Body of pancreas (tissue), 4 donors: Measurements from ENCODE around the gene DTNBP1. TPM values are rescaled to one million over a fixed set of nuclear protein-coding genes. Genes with fewer than 3 reads are reported as not detected.

Experiments used
- ATAC-seq: fragments of 150-250 bp; one replicate; pipeline ENCODE4 v1.9.1; 2016
- DNase-seq, 4 donors: peaks; one replicate each; pipeline ENCODE4 v3.0.0-alpha.2; 2019
- H3K27ac ChIP-seq, 4 donors: fragments of 200-600 bp; sonication (generic); 1 replicate in 3 of 4; 2 replicates in 1 of 4; pipeline versions ENCODE4 v1.5.1 to v1.6.1; 2016 to 2019; ENCODE audit warnings: mild to moderate bottlenecking in 1 of 4, mixed read lengths in 1 of 4, moderate library complexity in 1 of 4
- H3K27me3 ChIP-seq, 2 donors: fragments of 200-600 bp; sonication (generic); one replicate each; pipeline ENCODE4 v1.6.0; 2016; ENCODE audit warnings: mild to moderate bottlenecking in 1 of 2
- H3K36me3 ChIP-seq, 2 donors: fragments of 200-600 bp; sonication (generic); replicated peaks in 1 of 2; 2 replicates each; pipeline ENCODE4 v1.5.1; 2016; ENCODE audit warnings: low read depth in 2 of 2; ENCODE audit not compliant: insufficient read depth in 1 of 2
- H3K4me1 ChIP-seq: fragments of 200-600 bp; sonication (generic); one replicate; pipeline ENCODE4 v1.6.0; 2016
- H3K4me3 ChIP-seq, 2 donors: fragments of 200-600 bp; sonication (generic); 1 replicate in 1 of 2; 2 replicates in 1 of 2; pipeline ENCODE4 v1.5.1; 2016 to 2019
- H3K9me3 ChIP-seq, 3 donors: fragments of 200-600 bp; sonication (generic); 1 replicate in 2 of 3; 2 replicates in 1 of 3; pipeline ENCODE4 v1.5.1; 2016
- CTCF ChIP-seq, 7 experiments: fragments of 450-650 bp in 4 of 7; fragments of 200-600 bp in 3 of 7; sonication (generic) in 3 of 7; IDR thresholded peaks; one replicate each; pipeline ENCODE4 v1.5.1; 2016 to 2019; ENCODE audit warnings: antibody characterized with exemption in 7 of 7
- POLR2A ChIP-seq, 3 donors: fragments of 450-650 bp; IDR thresholded peaks; one replicate each; pipeline ENCODE4 v1.6.1; 2016; ENCODE audit warnings: antibody characterized with exemption in 3 of 3, mild to moderate bottlenecking in 2 of 3
- WGBS, 2 donors: methylation state at CpG; one replicate each; pipeline ENCODE4 v1.1.5; 2017; 5-methylcytosine and 5-hydroxymethylcytosine counted together
- intact Hi-C: fragments of 100-400 bp; cut with DNase I; formaldehyde crosslinking; loops from one replicate; pipeline ENCODE4 v1.15.1; 2023
- total RNA-seq, 2 donors: library from RNA; depleted of rRNA; stranded (reverse); fragments of >200 nt; gene quantifications; one replicate each; pipeline ENCODE4 v1.1.0, GENCODE V29; 2016

DTNBP1 gene
- total RNA-seq, 2 donors from 2014 or later, result 3.3 to 5.2 TPM

- intact Hi-C loops, result no loop called here
- TF ChIP-seq POLR2A (IDR thresholded peaks at IDR 0.05), result no peak
- no peak for TF ChIP-seq CTCF (IDR thresholded peaks at IDR 0.05)
- H3K4me1 ChIP-seq, result peaks cover 19% of the 10 kb centered on the region
- WGBS, 2 donors, result 92 to 94% methylated on average over 10 to 11 of the region's 11 CpGs
- no peak for ATAC-seq
- no peak for DNase-seq
- H3K27ac ChIP-seq, result no peak overlapping the region
- peaks cover 0 to 3% of the 10 kb centered on the region in 2 donors for H3K36me3 ChIP-seq
- H3K4me3 ChIP-seq, result no peak overlapping the region
- H3K9me3 ChIP-seq, result no peaks in the 10 kb centered on the region
- H3K27me3 ChIP-seq, result no peaks in the 10 kb centered on the region
Observed at GRCh38 chr6:15507221-15507620, 155.6 kb downstream of the DTNBP1 start.

- intact Hi-C loops, result no loop called here
- Histone ChIP-seq H3K36me3 (no peaks in the 10 kb centered on the region), H3K9me3 (no peaks in the 10 kb centered on the region), H3K4me1 (peaks cover 19% of the 10 kb centered on the region), H3K4me3 (no peak overlapping the region), H3K27ac (no peak overlapping the region), H3K27me3 (no peaks in the 10 kb centered on the region)
- WGBS, 2 donors, result 92 to 97% methylated on average over 5 to 7 of the region's 7 CpGs
- no peak for TF ChIP-seq CTCF (IDR thresholded peaks at IDR 0.05)
- no peak for TF ChIP-seq POLR2A (IDR thresholded peaks at IDR 0.05)
- ATAC-seq, result no peak
- DNase-seq, result peak in 2 of 4 donors; percentile 2 to 3
Observed at GRCh38 chr6:15506066-15506465, 156.8 kb downstream of the DTNBP1 start.

- WGBS, 2 donors, result 73 to 94% methylated on average over 16 to 18 of the region's 18 CpGs
- Histone ChIP-seq H3K4me3 (no peak overlapping the region), H3K27ac (peak overlapping the region in 3 of 4 donors; percentile 41 to 67 (median 55)), H3K9me3 (no peaks in the 10 kb centered on the region), H3K4me1 (peaks cover 19% of the 10 kb centered on the region), H3K36me3 (no peaks in the 10 kb centered on the region), H3K27me3 (no peaks in the 10 kb centered on the region)
- DNase-seq (peak in 2 of 4 donors; percentile 10), ATAC-seq (no peak)
- intact Hi-C loops, result no loop called here
- TF ChIP-seq CTCF (IDR thresholded peaks at IDR 0.05), result no peak
- TF ChIP-seq POLR2A (IDR thresholded peaks at IDR 0.05), result no peak
Observed at GRCh38 chr6:15505463-15505918, 157.3 kb downstream of the DTNBP1 start.

- DNase-seq, result peak; percentile 42 to 64 (median 62)
- WGBS, 2 donors, result 35 to 42% methylated on average over 26 of the region's 26 CpGs
- H3K36me3 ChIP-seq, result no peaks in the 10 kb centered on the region
- no peaks in the 10 kb centered on the region for H3K9me3 ChIP-seq
- ATAC-seq, result peak; percentile 71
- intact Hi-C loops, result no loop called here
- peak overlapping the region in 3 of 4 donors; percentile 41 to 67 (median 55) for H3K27ac ChIP-seq
- TF ChIP-seq CTCF (IDR thresholded peaks at IDR 0.05) (peak in 1 of 7 experiments; percentile 14), POLR2A (IDR thresholded peaks at IDR 0.05) (no peak)
- no peaks in the 10 kb centered on the region for H3K27me3 ChIP-seq
- no peak overlapping the region for H3K4me3 ChIP-seq
- H3K4me1 ChIP-seq, result peaks cover 19% of the 10 kb centered on the region
Observed at GRCh38 chr6:15504581-15505350, 158.1 kb downstream of the DTNBP1 start.
